Neural progenitor cell (in vitro differentiated cells): ENCODE results near the gene RALGDS. TPM values are rescaled to one million over a fixed set of nuclear protein-coding genes. Genes with fewer than 3 reads are reported as not detected.

Source experiments
- DNase-seq: peaks from one replicate; pipeline ENCODE4 v3.0.0-alpha.2; 2016; ENCODE audit warnings: low spot score
- H2AFZ ChIP-seq: fragments of 200-600 bp; sonication (generic); replicated peaks from 2 replicates; pipeline ENCODE4 v1.6.1; 2016; ENCODE audit warnings: antibody characterized with exemption
- H3F3A ChIP-seq: fragments of 200-600 bp; sonication (generic); 2 replicates; pipeline ENCODE4 v1.6.1; 2016; ENCODE audit warnings: antibody characterized with exemption, low read depth
- H3K27ac ChIP-seq: fragments of 200-600 bp; sonication (generic); 2 replicates; pipeline ENCODE4 v1.5.1; 2016; ENCODE audit warnings: mild to moderate bottlenecking
- H3K27me3 ChIP-seq: fragments of 200-600 bp; sonication (generic); 2 replicates; pipeline ENCODE4 v1.6.1; 2016; ENCODE audit warnings: mild to moderate bottlenecking, moderate library complexity
- H3K36me3 ChIP-seq: fragments of 200-600 bp; sonication (generic); 2 replicates; pipeline ENCODE4 v1.5.1; 2016
- H3K4me1 ChIP-seq: fragments of 200-600 bp; sonication (generic); 2 replicates; pipeline ENCODE4 v1.6.1; 2016; ENCODE audit warnings: mixed run types
- H3K4me2 ChIP-seq: fragments of 200-600 bp; sonication (generic); 2 replicates; pipeline ENCODE4 v1.6.1; 2016
- H3K4me3 ChIP-seq: fragments of 200-600 bp; sonication (generic); 2 replicates; pipeline ENCODE4 v1.5.1; 2016
- H3K79me2 ChIP-seq: fragments of 200-600 bp; sonication (generic); 2 replicates; pipeline ENCODE4 v1.6.1; 2016; ENCODE audit warnings: low read depth
- H3K9ac ChIP-seq: fragments of 200-600 bp; sonication (generic); 2 replicates; pipeline ENCODE4 v1.6.1; 2016
- H3K9me3 ChIP-seq: fragments of 200-600 bp; sonication (generic); 2 replicates; pipeline ENCODE4 v1.5.1; 2016; ENCODE audit warnings: low read depth
- H4K20me1 ChIP-seq: fragments of 200-600 bp; sonication (generic); 2 replicates; pipeline ENCODE4 v1.6.1; 2016; ENCODE audit warnings: low read depth
- H3K27ac Mint-ChIP-seq: 3 replicates; pipeline ENCODE4 v1.8.0; 2021; ENCODE audit warnings: mixed read lengths
- H3K27me3 Mint-ChIP-seq: 2 replicates; pipeline ENCODE4 v1.8.0; 2022; ENCODE audit warnings: low read depth, mild to moderate bottlenecking, inconsistent platforms, moderate library complexity, mixed read lengths; ENCODE audit not compliant: insufficient read depth
- H3K36me3 Mint-ChIP-seq: 3 replicates; pipeline ENCODE4 v1.8.0; 2021; ENCODE audit warnings: mixed read lengths
- H3K4me1 Mint-ChIP-seq: 3 replicates; pipeline ENCODE4 v1.8.0; 2021; ENCODE audit warnings: mixed read lengths
- H3K4me3 Mint-ChIP-seq: 3 replicates; pipeline ENCODE4 v1.8.0; 2021; ENCODE audit warnings: mild to moderate bottlenecking, moderate library complexity, mixed read lengths
- H3K9me3 Mint-ChIP-seq: 3 replicates; pipeline ENCODE4 v1.8.0; 2020; ENCODE audit warnings: mixed read lengths
- EZH2 ChIP-seq: fragments of 200-600 bp; sonication (generic); IDR thresholded peaks from 2 replicates; pipeline ENCODE4 v1.6.1; 2017; ENCODE audit warnings: antibody characterized with exemption, mild to moderate bottlenecking, moderate library complexity
- EZH2phosphoT487 ChIP-seq: fragments of 200-600 bp; sonication (generic); IDR thresholded peaks from 2 replicates; pipeline ENCODE4 v1.6.1; 2017; ENCODE audit warnings: antibody characterized with exemption
- total RNA-seq: library from RNA; depleted of rRNA; stranded (reverse); fragments of >200 nt; gene quantifications from 2 replicates; pipeline ENCODE4 v1.2.3, GENCODE V29; 2015; ENCODE audit warnings: low replicate concordance
- TF ChIP-seq, protein P1 (sequence below): fragments of 200-600 bp; sonication (generic); IDR thresholded peaks from 2 replicates; pipeline ENCODE4 v1.5.1; 2017; ENCODE audit warnings: antibody characterized with exemption, mild to moderate bottlenecking

Gene RALGDS
- total RNA-seq, 1 donor from 2014 or later: 24.1 TPM

DNA sequence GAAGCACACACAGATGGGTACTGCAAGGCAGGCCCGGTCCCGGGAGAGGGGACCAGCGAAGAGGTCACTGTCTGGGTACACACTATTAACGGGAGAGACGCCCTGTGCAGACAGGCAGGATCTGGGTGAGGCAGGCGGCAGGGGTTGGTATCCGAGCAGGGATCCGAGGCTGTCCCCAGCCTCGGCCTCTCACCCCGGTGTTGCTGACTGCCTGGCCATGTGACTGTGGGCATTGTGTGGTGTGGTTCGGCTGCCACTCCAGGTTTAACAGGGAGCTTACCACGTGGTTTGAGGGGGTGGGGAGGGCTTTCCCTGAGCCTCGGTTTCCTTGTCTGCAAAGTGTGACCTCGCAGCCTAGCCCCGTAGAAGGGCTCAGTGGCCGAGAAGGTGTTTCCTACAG lies 11.1 kb upstream of the RALGDS start:
- Mint-ChIP-seq H3K4me1 (peaks cover 33% of the 10 kb centered on the region), H3K36me3 (no peaks in the 10 kb centered on the region), H3K27ac (peak overlapping the region; percentile 42), H3K27me3 (peaks cover 7% of the 10 kb centered on the region), H3K9me3 (no peaks in the 10 kb centered on the region), H3K4me3 (no peak overlapping the region)
- Histone ChIP-seq H3K4me1 (peaks cover 13% of the 10 kb centered on the region), H3K4me2 (no peak overlapping the region), H3K4me3 (no peak overlapping the region), H3K9me3 (no peaks in the 10 kb centered on the region), H3K36me3 (no peaks in the 10 kb centered on the region), H3K79me2 (peaks cover 8% of the 10 kb centered on the region), H3F3A (no peaks in the 10 kb centered on the region), H4K20me1 (peaks cover 98% of the 10 kb centered on the region), H3K9ac (no peak overlapping the region), H3K27me3 (no peaks in the 10 kb centered on the region), H3K27ac (no peak overlapping the region), H2AFZ (no peak overlapping the region)
- no peak for TF ChIP-seq EZH2
- no peak for TF ChIP-seq EZH2phosphoT487
- TF ChIP-seq, protein P1, sequence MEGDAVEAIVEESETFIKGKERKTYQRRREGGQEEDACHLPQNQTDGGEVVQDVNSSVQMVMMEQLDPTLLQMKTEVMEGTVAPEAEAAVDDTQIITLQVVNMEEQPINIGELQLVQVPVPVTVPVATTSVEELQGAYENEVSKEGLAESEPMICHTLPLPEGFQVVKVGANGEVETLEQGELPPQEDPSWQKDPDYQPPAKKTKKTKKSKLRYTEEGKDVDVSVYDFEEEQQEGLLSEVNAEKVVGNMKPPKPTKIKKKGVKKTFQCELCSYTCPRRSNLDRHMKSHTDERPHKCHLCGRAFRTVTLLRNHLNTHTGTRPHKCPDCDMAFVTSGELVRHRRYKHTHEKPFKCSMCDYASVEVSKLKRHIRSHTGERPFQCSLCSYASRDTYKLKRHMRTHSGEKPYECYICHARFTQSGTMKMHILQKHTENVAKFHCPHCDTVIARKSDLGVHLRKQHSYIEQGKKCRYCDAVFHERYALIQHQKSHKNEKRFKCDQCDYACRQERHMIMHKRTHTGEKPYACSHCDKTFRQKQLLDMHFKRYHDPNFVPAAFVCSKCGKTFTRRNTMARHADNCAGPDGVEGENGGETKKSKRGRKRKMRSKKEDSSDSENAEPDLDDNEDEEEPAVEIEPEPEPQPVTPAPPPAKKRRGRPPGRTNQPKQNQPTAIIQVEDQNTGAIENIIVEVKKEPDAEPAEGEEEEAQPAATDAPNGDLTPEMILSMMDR: no peak
- DNase-seq: no peak

DNA sequence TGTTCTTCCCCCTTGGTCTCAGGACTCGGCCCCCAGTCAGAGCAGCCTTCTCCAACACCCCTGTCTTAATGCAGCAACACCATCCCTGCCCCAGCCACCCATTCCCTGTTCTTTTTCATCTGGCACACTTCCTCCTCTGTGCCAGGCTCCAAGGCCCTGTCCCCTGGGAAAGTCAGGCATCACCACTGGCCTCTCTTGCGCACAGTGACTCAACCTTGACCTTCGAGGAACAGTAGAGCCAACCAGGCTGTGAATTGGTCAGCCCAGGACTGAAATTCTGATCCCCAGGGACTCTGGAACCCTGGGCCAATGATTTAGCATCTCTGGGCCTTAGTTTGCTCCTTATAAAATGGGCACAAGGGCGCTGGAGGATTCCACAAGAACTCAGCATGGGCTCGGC lies 10.5 kb upstream of the RALGDS start:
- H3K27ac ChIP-seq: no peak overlapping the region
- H3K27me3 ChIP-seq: no peaks in the 10 kb centered on the region
- H2AFZ ChIP-seq: no peak overlapping the region
- Mint-ChIP-seq H3K36me3 (no peaks in the 10 kb centered on the region), H3K27me3 (peaks cover 7% of the 10 kb centered on the region), H3K27ac (peak overlapping the region; percentile 57), H3K4me3 (no peak overlapping the region), H3K4me1 (peaks cover 36% of the 10 kb centered on the region), H3K9me3 (no peaks in the 10 kb centered on the region)
- peaks cover 98% of the 10 kb centered on the region for H4K20me1 ChIP-seq
- no peaks in the 10 kb centered on the region for H3K9me3 ChIP-seq
- H3K9ac ChIP-seq: no peak overlapping the region
- no peak overlapping the region for H3K4me2 ChIP-seq
- no peak overlapping the region for H3K4me3 ChIP-seq
- no peaks in the 10 kb centered on the region for H3F3A ChIP-seq
- H3K79me2 ChIP-seq: peaks cover 8% of the 10 kb centered on the region
- H3K36me3 ChIP-seq: no peaks in the 10 kb centered on the region
- peaks cover 13% of the 10 kb centered on the region for H3K4me1 ChIP-seq
- DNase-seq: no peak
- TF ChIP-seq EZH2: no peak
- TF ChIP-seq, protein P1: no peak
- no peak for TF ChIP-seq EZH2phosphoT487

DNA sequence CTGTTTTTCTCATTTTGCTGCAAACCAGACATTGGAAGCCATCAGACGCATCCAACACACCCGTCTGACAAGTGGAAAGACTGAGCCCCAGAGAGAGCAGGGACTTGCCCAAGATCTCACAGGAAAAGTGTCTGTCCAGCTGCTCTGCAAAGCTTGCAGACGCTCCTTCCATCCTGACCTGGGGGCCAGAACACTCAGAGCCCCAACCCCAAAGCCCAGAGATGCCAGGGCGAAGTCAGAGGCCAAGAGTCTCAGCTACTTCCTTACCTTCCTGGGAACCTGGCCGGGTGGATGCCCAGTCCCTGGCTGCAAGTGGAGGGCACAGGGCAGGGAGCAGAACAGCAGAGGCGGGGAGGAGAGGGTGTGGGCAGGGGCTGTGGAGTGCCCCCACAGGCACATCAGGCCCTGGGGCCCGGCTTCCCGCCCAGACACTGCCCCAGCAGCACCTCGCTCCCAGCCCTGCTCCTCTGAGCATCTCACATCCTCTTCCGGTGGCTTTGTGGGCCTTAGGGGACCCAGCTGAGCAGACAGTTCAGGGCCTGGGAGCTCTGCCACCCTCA lies 9.7 kb upstream of the RALGDS start:
- TF ChIP-seq, protein P1: no peak
- no peak for TF ChIP-seq EZH2
- no peak for TF ChIP-seq EZH2phosphoT487
- Histone ChIP-seq H3K9ac (no peak overlapping the region), H3K27me3 (no peaks in the 10 kb centered on the region), H3K4me1 (peaks cover 13% of the 10 kb centered on the region), H3K79me2 (peaks cover 8% of the 10 kb centered on the region), H4K20me1 (peaks cover 98% of the 10 kb centered on the region), H3K36me3 (no peaks in the 10 kb centered on the region), H3F3A (no peaks in the 10 kb centered on the region), H3K9me3 (no peaks in the 10 kb centered on the region), H3K4me2 (no peak overlapping the region), H2AFZ (no peak overlapping the region), H3K27ac (no peak overlapping the region), H3K4me3 (no peak overlapping the region)
- no peak overlapping the region for H3K4me3 Mint-ChIP-seq
- peaks cover 36% of the 10 kb centered on the region for H3K4me1 Mint-ChIP-seq
- no peaks in the 10 kb centered on the region for H3K9me3 Mint-ChIP-seq
- peaks cover 6% of the 10 kb centered on the region for H3K27me3 Mint-ChIP-seq
- H3K27ac Mint-ChIP-seq: peak overlapping the region; percentile 63
- no peaks in the 10 kb centered on the region for H3K36me3 Mint-ChIP-seq
- no peak for DNase-seq
